ENCODE measurements around the gene ZNF599. TPM values are rescaled to one million over a fixed set of nuclear protein-coding genes. Genes with fewer than 3 reads are reported as not detected.

Gene ZNF599
- total and polyA plus RNA-seq, 2 experiments from 2014 or later = 3.6 to 6.0 TPM

DNA sequence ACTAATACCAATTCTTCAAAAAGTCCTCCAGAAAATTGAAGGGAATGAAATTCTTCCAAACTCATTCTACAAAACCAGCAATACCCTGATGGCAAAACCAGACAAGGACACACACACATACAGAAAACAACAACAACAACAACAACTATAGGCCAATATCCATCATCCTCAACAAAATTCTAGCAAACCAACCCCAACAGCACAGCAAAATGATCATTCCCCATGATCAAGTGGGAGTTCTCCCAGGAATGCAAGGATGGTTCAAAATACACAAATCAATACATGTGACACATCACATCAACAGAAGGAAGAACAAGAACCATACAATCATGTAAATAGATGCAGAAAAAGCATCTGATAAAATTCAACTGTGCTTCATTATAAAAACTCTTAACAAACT lies 57.7 kb downstream of the ZNF599 start:
- peaks cover 71% of the 10 kb centered on the region for H3K9me3 Mint-ChIP-seq
- no peak for ATAC-seq
- no peak overlapping the region for H3K27ac ChIP-seq (ENCODE audit: low read depth)

More for the DNA sequence above, 57.7 kb downstream of the ZNF599 start:
- peaks cover 11% of the 10 kb centered on the region for H3K27me3 Mint-ChIP-seq (ENCODE audit: insufficient read depth, low read depth, poor library complexity)
- Histone ChIP-seq H3K36me3 (ENCODE audit: insufficient read depth) (peaks cover 7% of the 10 kb centered on the region; the same call in 1 of the 2 replicates), H3K9me2 (ENCODE audit: insufficient read depth) (no peaks in the 10 kb centered on the region), H3K27me3 (ENCODE audit: insufficient read depth) (no peaks in the 10 kb centered on the region), H3K4me1 (ENCODE audit: insufficient read depth) (no peaks in the 10 kb centered on the region), H4K20me1 (replicated peaks; ENCODE audit: insufficient read depth) (no peaks in the 10 kb centered on the region), H3F3A (replicated peaks; ENCODE audit: low read depth) (no peaks in the 10 kb centered on the region), H2AFZ (no peak overlapping the region), H3K79me2 (replicated peaks; ENCODE audit: insufficient read depth) (no peaks in the 10 kb centered on the region), H3K4me2 (no peak overlapping the region), H3K4me3 (no peak overlapping the region)
- no peak for TF ChIP-seq JUNB (IDR thresholded peaks at IDR 0.05; ENCODE audit: unreplicated experiment)
- no peak for TF ChIP-seq ZNF331 (CRISPR knock-in tag; IDR thresholded peaks at IDR 0.05; ENCODE audit: low read depth)
- TF ChIP-seq, protein P1, sequence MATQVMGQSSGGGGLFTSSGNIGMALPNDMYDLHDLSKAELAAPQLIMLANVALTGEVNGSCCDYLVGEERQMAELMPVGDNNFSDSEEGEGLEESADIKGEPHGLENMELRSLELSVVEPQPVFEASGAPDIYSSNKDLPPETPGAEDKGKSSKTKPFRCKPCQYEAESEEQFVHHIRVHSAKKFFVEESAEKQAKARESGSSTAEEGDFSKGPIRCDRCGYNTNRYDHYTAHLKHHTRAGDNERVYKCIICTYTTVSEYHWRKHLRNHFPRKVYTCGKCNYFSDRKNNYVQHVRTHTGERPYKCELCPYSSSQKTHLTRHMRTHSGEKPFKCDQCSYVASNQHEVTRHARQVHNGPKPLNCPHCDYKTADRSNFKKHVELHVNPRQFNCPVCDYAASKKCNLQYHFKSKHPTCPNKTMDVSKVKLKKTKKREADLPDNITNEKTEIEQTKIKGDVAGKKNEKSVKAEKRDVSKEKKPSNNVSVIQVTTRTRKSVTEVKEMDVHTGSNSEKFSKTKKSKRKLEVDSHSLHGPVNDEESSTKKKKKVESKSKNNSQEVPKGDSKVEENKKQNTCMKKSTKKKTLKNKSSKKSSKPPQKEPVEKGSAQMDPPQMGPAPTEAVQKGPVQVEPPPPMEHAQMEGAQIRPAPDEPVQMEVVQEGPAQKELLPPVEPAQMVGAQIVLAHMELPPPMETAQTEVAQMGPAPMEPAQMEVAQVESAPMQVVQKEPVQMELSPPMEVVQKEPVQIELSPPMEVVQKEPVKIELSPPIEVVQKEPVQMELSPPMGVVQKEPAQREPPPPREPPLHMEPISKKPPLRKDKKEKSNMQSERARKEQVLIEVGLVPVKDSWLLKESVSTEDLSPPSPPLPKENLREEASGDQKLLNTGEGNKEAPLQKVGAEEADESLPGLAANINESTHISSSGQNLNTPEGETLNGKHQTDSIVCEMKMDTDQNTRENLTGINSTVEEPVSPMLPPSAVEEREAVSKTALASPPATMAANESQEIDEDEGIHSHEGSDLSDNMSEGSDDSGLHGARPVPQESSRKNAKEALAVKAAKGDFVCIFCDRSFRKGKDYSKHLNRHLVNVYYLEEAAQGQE (IDR thresholded peaks at IDR 0.05; ENCODE audit: unreplicated experiment) = no peak
- TF ChIP-seq EZH2phosphoT487 (IDR thresholded peaks at IDR 0.05; ENCODE audit: unreplicated experiment) = no peak
- TF ChIP-seq EZH2 (IDR thresholded peaks at IDR 0.05; ENCODE audit: low read depth, unreplicated experiment) = no peak
- TF ChIP-seq, protein P2, sequence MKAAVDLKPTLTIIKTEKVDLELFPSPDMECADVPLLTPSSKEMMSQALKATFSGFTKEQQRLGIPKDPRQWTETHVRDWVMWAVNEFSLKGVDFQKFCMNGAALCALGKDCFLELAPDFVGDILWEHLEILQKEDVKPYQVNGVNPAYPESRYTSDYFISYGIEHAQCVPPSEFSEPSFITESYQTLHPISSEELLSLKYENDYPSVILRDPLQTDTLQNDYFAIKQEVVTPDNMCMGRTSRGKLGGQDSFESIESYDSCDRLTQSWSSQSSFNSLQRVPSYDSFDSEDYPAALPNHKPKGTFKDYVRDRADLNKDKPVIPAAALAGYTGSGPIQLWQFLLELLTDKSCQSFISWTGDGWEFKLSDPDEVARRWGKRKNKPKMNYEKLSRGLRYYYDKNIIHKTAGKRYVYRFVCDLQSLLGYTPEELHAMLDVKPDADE (IDR thresholded peaks at IDR 0.05) = no peak
- TF ChIP-seq STAT1 (IDR thresholded peaks at IDR 0.05; ENCODE audit: unreplicated experiment) = no peak
- TF ChIP-seq POLR2AphosphoS5 (IDR thresholded peaks at IDR 0.05; ENCODE audit: low read depth) = no peak
- TF ChIP-seq CREB1 (CRISPR knock-in tag; IDR thresholded peaks at IDR 0.05; ENCODE audit: low read depth) = no peak
- TF ChIP-seq ZNF114 (CRISPR knock-in tag; IDR thresholded peaks at IDR 0.05) = no peak
- TF ChIP-seq, protein P3, sequence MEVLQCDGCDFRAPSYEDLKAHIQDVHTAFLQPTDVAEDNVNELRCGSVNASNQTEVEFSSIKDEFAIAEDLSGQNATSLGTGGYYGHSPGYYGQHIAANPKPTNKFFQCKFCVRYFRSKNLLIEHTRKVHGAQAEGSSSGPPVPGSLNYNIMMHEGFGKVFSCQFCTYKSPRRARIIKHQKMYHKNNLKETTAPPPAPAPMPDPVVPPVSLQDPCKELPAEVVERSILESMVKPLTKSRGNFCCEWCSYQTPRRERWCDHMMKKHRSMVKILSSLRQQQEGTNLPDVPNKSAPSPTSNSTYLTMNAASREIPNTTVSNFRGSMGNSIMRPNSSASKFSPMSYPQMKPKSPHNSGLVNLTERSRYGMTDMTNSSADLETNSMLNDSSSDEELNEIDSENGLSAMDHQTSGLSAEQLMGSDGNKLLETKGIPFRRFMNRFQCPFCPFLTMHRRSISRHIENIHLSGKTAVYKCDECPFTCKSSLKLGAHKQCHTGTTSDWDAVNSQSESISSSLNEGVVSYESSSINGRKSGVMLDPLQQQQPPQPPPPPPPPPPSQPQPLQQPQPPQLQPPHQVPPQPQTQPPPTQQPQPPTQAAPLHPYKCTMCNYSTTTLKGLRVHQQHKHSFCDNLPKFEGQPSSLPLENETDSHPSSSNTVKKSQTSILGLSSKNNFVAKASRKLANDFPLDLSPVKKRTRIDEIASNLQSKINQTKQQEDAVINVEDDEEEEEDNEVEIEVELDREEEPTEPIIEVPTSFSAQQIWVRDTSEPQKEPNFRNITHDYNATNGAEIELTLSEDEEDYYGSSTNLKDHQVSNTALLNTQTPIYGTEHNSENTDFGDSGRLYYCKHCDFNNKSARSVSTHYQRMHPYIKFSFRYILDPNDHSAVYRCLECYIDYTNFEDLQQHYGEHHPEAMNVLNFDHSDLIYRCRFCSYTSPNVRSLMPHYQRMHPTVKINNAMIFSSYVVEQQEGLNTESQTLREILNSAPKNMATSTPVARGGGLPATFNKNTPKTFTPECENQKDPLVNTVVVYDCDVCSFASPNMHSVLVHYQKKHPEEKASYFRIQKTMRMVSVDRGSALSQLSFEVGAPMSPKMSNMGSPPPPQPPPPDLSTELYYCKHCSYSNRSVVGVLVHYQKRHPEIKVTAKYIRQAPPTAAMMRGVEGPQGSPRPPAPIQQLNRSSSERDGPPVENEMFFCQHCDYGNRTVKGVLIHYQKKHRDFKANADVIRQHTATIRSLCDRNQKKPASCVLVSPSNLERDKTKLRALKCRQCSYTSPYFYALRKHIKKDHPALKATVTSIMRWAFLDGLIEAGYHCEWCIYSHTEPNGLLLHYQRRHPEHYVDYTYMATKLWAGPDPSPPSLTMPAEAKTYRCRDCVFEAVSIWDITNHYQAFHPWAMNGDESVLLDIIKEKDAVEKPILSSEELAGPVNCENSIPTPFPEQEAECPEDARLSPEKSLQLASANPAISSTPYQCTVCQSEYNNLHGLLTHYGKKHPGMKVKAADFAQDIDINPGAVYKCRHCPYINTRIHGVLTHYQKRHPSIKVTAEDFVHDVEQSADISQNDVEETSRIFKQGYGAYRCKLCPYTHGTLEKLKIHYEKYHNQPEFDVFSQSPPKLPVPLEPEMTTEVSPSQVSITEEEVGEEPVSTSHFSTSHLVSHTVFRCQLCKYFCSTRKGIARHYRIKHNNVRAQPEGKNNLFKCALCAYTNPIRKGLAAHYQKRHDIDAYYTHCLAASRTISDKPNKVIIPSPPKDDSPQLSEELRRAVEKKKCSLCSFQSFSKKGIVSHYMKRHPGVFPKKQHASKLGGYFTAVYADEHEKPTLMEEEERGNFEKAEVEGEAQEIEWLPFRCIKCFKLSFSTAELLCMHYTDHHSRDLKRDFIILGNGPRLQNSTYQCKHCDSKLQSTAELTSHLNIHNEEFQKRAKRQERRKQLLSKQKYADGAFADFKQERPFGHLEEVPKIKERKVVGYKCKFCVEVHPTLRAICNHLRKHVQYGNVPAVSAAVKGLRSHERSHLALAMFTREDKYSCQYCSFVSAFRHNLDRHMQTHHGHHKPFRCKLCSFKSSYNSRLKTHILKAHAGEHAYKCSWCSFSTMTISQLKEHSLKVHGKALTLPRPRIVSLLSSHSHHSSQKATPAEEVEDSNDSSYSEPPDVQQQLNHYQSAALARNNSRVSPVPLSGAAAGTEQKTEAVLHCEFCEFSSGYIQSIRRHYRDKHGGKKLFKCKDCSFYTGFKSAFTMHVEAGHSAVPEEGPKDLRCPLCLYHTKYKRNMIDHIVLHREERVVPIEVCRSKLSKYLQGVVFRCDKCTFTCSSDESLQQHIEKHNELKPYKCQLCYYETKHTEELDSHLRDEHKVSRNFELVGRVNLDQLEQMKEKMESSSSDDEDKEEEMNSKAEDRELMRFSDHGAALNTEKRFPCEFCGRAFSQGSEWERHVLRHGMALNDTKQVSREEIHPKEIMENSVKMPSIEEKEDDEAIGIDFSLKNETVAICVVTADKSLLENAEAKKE (CRISPR knock-in tag; IDR thresholded peaks at IDR 0.05) = no peak
- no peak for TF ChIP-seq NANOG (IDR thresholded peaks at IDR 0.05; ENCODE audit: borderline replicate concordance)
- TF ChIP-seq, protein P4, sequence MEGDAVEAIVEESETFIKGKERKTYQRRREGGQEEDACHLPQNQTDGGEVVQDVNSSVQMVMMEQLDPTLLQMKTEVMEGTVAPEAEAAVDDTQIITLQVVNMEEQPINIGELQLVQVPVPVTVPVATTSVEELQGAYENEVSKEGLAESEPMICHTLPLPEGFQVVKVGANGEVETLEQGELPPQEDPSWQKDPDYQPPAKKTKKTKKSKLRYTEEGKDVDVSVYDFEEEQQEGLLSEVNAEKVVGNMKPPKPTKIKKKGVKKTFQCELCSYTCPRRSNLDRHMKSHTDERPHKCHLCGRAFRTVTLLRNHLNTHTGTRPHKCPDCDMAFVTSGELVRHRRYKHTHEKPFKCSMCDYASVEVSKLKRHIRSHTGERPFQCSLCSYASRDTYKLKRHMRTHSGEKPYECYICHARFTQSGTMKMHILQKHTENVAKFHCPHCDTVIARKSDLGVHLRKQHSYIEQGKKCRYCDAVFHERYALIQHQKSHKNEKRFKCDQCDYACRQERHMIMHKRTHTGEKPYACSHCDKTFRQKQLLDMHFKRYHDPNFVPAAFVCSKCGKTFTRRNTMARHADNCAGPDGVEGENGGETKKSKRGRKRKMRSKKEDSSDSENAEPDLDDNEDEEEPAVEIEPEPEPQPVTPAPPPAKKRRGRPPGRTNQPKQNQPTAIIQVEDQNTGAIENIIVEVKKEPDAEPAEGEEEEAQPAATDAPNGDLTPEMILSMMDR (conservative IDR thresholded peaks at IDR 0.05; ENCODE audit: low read depth in 2 of 2) = no peak
- no peak overlapping the region for H3K4me3 Mint-ChIP-seq
- H3K4me1 Mint-ChIP-seq = peaks cover 4% of the 10 kb centered on the region; the same call in 2 of the 3 replicates
- H3K27ac Mint-ChIP-seq = no peak overlapping the region
- peaks cover 21% of the 10 kb centered on the region for H3K36me3 Mint-ChIP-seq (ENCODE audit: low read depth)
- no peak for DNase-seq (ENCODE audit: low spot score)

All from GM23338 (cell line).